IMR-90 (cell line): Measurements from ENCODE around the gene CD99L2. TPM values are rescaled to one million over a fixed set of nuclear protein-coding genes. Genes with fewer than 3 reads are reported as not detected.

Source experiments
- ATAC-seq: fragments of 200-7000 bp; cut with Tn5 transposase; 2 replicates; pipeline ENCODE4 v1.9.1; 2020; ENCODE audit warnings: low read depth, mild to moderate bottlenecking, moderate library complexity
- BruUV-seq: library from RNA; stranded (reverse); fragments of 400-500 nt; replicated peaks from 2 replicates; lab custom pipeline; 2021; lab: Mats Ljungman, UMichigan
- CTCF ChIA-PET: fragments of 300-600 bp; formaldehyde crosslinking; extraction: SDS; loops from one replicate; lab custom pipeline; 2021; ENCODE audit warnings: antibody characterized with exemption; lab: Yijun Ruan, JAX
- POLR2A ChIA-PET: fragments of 300-600 bp; sonication (Branson Sonifier 250); formaldehyde crosslinking; loops from one replicate; lab custom pipeline; 2022; ENCODE audit warnings: antibody characterized with exemption; ENCODE audit not compliant: unreplicated experiment; lab: Charles Lee
- DNase-seq: peaks from one replicate; pipeline ENCODE4 v3.0.0; 2013
- H2AFZ ChIP-seq: replicated peaks from 2 replicates; pipeline ENCODE3; 2013; ENCODE audit warnings: low read length, mild to moderate bottlenecking; ENCODE audit not compliant: poor library complexity
- H2AK5ac ChIP-seq: 2 replicates; pipeline ENCODE4 v1.6.1; 2013; ENCODE audit warnings: low read depth, low read length, inconsistent platforms
- H2AK9ac ChIP-seq: replicated peaks from 2 replicates; pipeline ENCODE3; 2013; ENCODE audit warnings: mild to moderate bottlenecking, low read depth, low read length, moderate library complexity; ENCODE audit not compliant: poor library complexity
- H2BK120ac ChIP-seq: 2 replicates; pipeline ENCODE4 v1.6.1; 2013; ENCODE audit warnings: low read depth, low read length, inconsistent platforms
- H2BK15ac ChIP-seq: 3 replicates; pipeline ENCODE4 v1.6.1; 2013; ENCODE audit warnings: low read depth, low read length, inconsistent platforms
- H2BK20ac ChIP-seq: 2 replicates; pipeline ENCODE4 v1.6.1; 2013; ENCODE audit warnings: low read depth, mild to moderate bottlenecking, inconsistent platforms, low read length, moderate library complexity
- H2BK5ac ChIP-seq: 2 replicates; pipeline ENCODE4 v1.6.1; 2013; ENCODE audit warnings: mild to moderate bottlenecking, low read depth, low read length, inconsistent platforms; ENCODE audit not compliant: poor library complexity, severe bottlenecking
- H3K14ac ChIP-seq: replicated peaks from 2 replicates; pipeline ENCODE4 v1.6.1; 2013; ENCODE audit warnings: low read depth, low read length, inconsistent platforms
- H3K18ac ChIP-seq: 2 replicates; pipeline ENCODE4 v1.6.1; 2013; ENCODE audit warnings: low read depth, low read length, control low read depth
- H3K23ac ChIP-seq: 2 replicates; pipeline ENCODE4 v1.6.1; 2013; ENCODE audit warnings: low read depth, low read length, inconsistent platforms
- H3K27ac ChIP-seq: 2 replicates; pipeline ENCODE4 v1.5.1; 2013; ENCODE audit warnings: mild to moderate bottlenecking, control low read depth, low read length; ENCODE audit not compliant: insufficient read depth
- H3K27me3 ChIP-seq: 2 replicates; pipeline ENCODE4 v1.6.1; 2013; ENCODE audit warnings: low read length; ENCODE audit not compliant: control insufficient read depth, insufficient read depth
- H3K36me3 ChIP-seq: 2 replicates; pipeline ENCODE4 v1.6.1; 2013; ENCODE audit warnings: low read length, mixed read lengths; ENCODE audit not compliant: control insufficient read depth, insufficient read depth
- H3K4ac ChIP-seq: 2 replicates; pipeline ENCODE4 v1.6.1; 2013; ENCODE audit warnings: low read depth, low read length, inconsistent platforms
- H3K4me1 ChIP-seq: 2 replicates; pipeline ENCODE4 v1.6.1; 2013; ENCODE audit warnings: low read length, mixed read lengths; ENCODE audit not compliant: control insufficient read depth, insufficient read depth
- H3K4me2 ChIP-seq: 2 replicates; pipeline ENCODE4 v1.6.1; 2013; ENCODE audit warnings: low read depth, mild to moderate bottlenecking, control low read depth, low read length, moderate library complexity
- H3K4me3 ChIP-seq: 2 replicates; pipeline ENCODE4 v1.5.1; 2013; ENCODE audit warnings: low read depth, mild to moderate bottlenecking, control low read depth, low read length, moderate library complexity; ENCODE audit not compliant: insufficient read depth
- H3K56ac ChIP-seq: 2 replicates; pipeline ENCODE4 v1.6.1; 2013; ENCODE audit warnings: low read length, inconsistent platforms; ENCODE audit not compliant: insufficient read depth; ENCODE audit errors: extremely low read depth
- H3K79me1 ChIP-seq, 2 experiments: 2 replicates each; pipeline ENCODE4 v1.6.1; 2013; ENCODE audit warnings: low read length in 2 of 2, inconsistent platforms in 1 of 2, low read depth in 1 of 2
- H3K9ac ChIP-seq: 2 replicates; pipeline ENCODE4 v1.6.1; 2013; ENCODE audit warnings: low read depth, low read length, control low read depth
- H3K9me1 ChIP-seq: 2 replicates; pipeline ENCODE4 v1.6.1; 2013; ENCODE audit warnings: low read length, inconsistent platforms; ENCODE audit not compliant: insufficient read depth
- H3K9me3 ChIP-seq: 2 replicates; pipeline ENCODE4 v1.6.1; 2013; ENCODE audit warnings: low read length; ENCODE audit not compliant: control insufficient read depth, insufficient read depth
- H4K20me1 ChIP-seq: 2 replicates; pipeline ENCODE4 v1.6.1; 2013; ENCODE audit warnings: low read length, inconsistent platforms; ENCODE audit not compliant: insufficient read depth
- H4K5ac ChIP-seq: 2 replicates; pipeline ENCODE4 v1.6.1; 2013; ENCODE audit warnings: mild to moderate bottlenecking, low read depth, low read length, control low read depth
- H4K8ac ChIP-seq, 2 experiments: 2 replicates each; pipeline ENCODE4 v1.6.1; 2013; ENCODE audit warnings: low read depth in 2 of 2, low read length in 2 of 2, control low read depth in 1 of 2, inconsistent platforms in 1 of 2
- H4K91ac ChIP-seq: 2 replicates; pipeline ENCODE4 v1.6.1; 2013; ENCODE audit warnings: low read depth, low read length, inconsistent platforms; ENCODE audit not compliant: insufficient read depth
- BHLHE40 ChIP-seq: fragments of 150-350 bp; IDR thresholded peaks from 2 replicates; pipeline ENCODE4 v1.6.1; 2016; ENCODE audit warnings: mild to moderate bottlenecking, low read depth, low read length
- CEBPB ChIP-seq: IDR thresholded peaks from 2 replicates; pipeline ENCODE4 v1.6.1; 2012; ENCODE audit warnings: low read depth, low read length, improper control_type of control experiment
- CHD1 ChIP-seq: IDR thresholded peaks from 2 replicates; pipeline ENCODE4 v1.6.1; 2012; ENCODE audit warnings: low read depth, low read length, improper control_type of control experiment
- ELK1 ChIP-seq: fragments of 150-350 bp; IDR thresholded peaks from 2 replicates; pipeline ENCODE4 v1.6.1; 2016; ENCODE audit warnings: low read depth, mild to moderate bottlenecking, low read length, moderate library complexity, borderline replicate concordance
- FOS ChIP-seq: fragments of 150-350 bp; IDR thresholded peaks from 2 replicates; pipeline ENCODE4 v1.6.1; 2016; ENCODE audit warnings: low read depth, low read length
- MAFK ChIP-seq: IDR thresholded peaks from 2 replicates; pipeline ENCODE4 v1.6.1; 2012; ENCODE audit warnings: low read depth, low read length, improper control_type of control experiment
- MAZ ChIP-seq: IDR thresholded peaks from 2 replicates; pipeline ENCODE4 v1.6.1; 2012; ENCODE audit warnings: low read depth, mild to moderate bottlenecking, low read length, improper control_type of control experiment, moderate library complexity, borderline replicate concordance
- MXI1 ChIP-seq: IDR thresholded peaks from 2 replicates; pipeline ENCODE4 v1.6.1; 2012; ENCODE audit warnings: low read depth, mild to moderate bottlenecking, low read length, moderate library complexity, borderline replicate concordance
- NFE2L2 ChIP-seq: fragments of 150-350 bp; IDR thresholded peaks from 2 replicates; pipeline ENCODE4 v1.6.1; 2016; ENCODE audit warnings: low read depth, mild to moderate bottlenecking, low read length
- POLR2A ChIP-seq: IDR thresholded peaks from 2 replicates; pipeline ENCODE4 v1.6.1; 2012; ENCODE audit warnings: mild to moderate bottlenecking, low read depth, low read length
- RAD21 ChIP-seq: IDR thresholded peaks from 2 replicates; pipeline ENCODE4 v1.6.1; 2012; ENCODE audit warnings: low read length, improper control_type of control experiment
- SMC3 ChIP-seq: fragments of 150-350 bp; IDR thresholded peaks from 2 replicates; pipeline ENCODE4 v1.6.1; 2016; ENCODE audit warnings: low read depth, mild to moderate bottlenecking, antibody characterized with exemption, low read length, moderate library complexity
- USF2 ChIP-seq: fragments of 150-350 bp; IDR thresholded peaks from 2 replicates; pipeline ENCODE4 v1.6.1; 2017; ENCODE audit warnings: mild to moderate bottlenecking, antibody characterized with exemption, low read length, low read depth
- WGBS, 2 experiments: methylation state at CpG; one replicate each; pipeline versions ENCODE4 v1.1.5 to v1.1.7; 2013; ENCODE audit warnings: missing lambda C conversion rate in 2 of 2; ENCODE audit not compliant: insufficient read length in 1 of 2; ENCODE audit errors: extremely low coverage in 2 of 2; 5-methylcytosine and 5-hydroxymethylcytosine counted together
- dilution Hi-C: fragments of 300-500 bp; cut with HindIII; formaldehyde crosslinking; loops from one replicate; pipeline ENCODE4 v1.14.3; 2018; ENCODE audit warnings: low sequenced_read_pairs; ENCODE audit not compliant: unreplicated experiment
- in situ Hi-C: fragments of 300-500 bp; cut with MboI; formaldehyde crosslinking; loops from 3 replicates; pipeline ENCODE4 v1.14.3; 2019; ENCODE audit warnings: low sequenced_read_pairs, inconsistent platforms, mixed read lengths
- intact Hi-C: fragments of 100-400 bp; cut with micrococcal nuclease; formaldehyde crosslinking; loops from 2 replicates; pipeline ENCODE4 v1.10.0; 2022
- polyA plus RNA-seq, 3 experiments: library from polyadenylated mRNA; depleted of rRNA; stranded (reverse); fragments of >200 nt; gene quantifications; 2 replicates each; pipeline ENCODE4 v1.2.3, GENCODE V29; 2012; ENCODE audit warnings: low replicate concordance in 1 of 3
- total RNA-seq: library from RNA; depleted of rRNA; stranded (reverse); fragments of >200 nt; gene quantifications from 2 replicates; pipeline ENCODE4 v1.2.3, GENCODE V29; 2012

Gene CD99L2
- total and polyA plus RNA-seq, 2 of the 4 experiments (the other 2 are of a cell fraction) = 17.4 to 41.4 TPM

- peaks cover 0 to under 1% of the 10 kb centered on the region in 2 experiments; a peak in 1 of 4 replicates for H3K79me1 ChIP-seq
- in situ Hi-C loops (no loop called here), dilution Hi-C loops (no loop called here), intact Hi-C loops (no loop called here)
- no peaks in the 10 kb centered on the region for H3K9me3 ChIP-seq
- 0% methylated on average over 1 of the region's 6 CpGs; no CpG with 5 or more reads in 1 of the 2 experiments for WGBS, 2 experiments
- H2BK5ac ChIP-seq = no peak overlapping the region
- no peaks in the 10 kb centered on the region for H3K9me1 ChIP-seq
- H3K14ac ChIP-seq = no peak overlapping the region
- no peaks in the 10 kb centered on the region for H3K4me1 ChIP-seq
- no peak overlapping the region for H2AK5ac ChIP-seq
- H4K20me1 ChIP-seq = no peaks in the 10 kb centered on the region
- H3K27ac ChIP-seq = no peak overlapping the region
- H4K8ac ChIP-seq = no peak overlapping the region
- ChIA-PET CTCF (no interaction called here), POLR2A (no interaction called here)
- no peak overlapping the region for H2BK15ac ChIP-seq
- no peak overlapping the region for H3K23ac ChIP-seq
- no peaks in the 10 kb centered on the region for H3K36me3 ChIP-seq
- peaks cover 2% of the 10 kb centered on the region; the same call in 1 of the 2 replicates for H3K27me3 ChIP-seq
- H3K18ac ChIP-seq = no peak overlapping the region
- H4K5ac ChIP-seq = no peak overlapping the region
- H2BK20ac ChIP-seq = no peak overlapping the region
- no peak overlapping the region for H4K91ac ChIP-seq
- TF ChIP-seq CEBPB (no peak), BHLHE40 (no peak), SMC3 (no peak), USF2 (no peak), MXI1 (no peak), NFE2L2 (no peak), MAZ (no peak), FOS (no peak), CHD1 (no peak), POLR2A (no peak), RAD21 (no peak), MAFK (no peak), ELK1 (no peak)
- no TSS peak for BruUV-seq
- H2AK9ac ChIP-seq = no peak overlapping the region
- H3K4ac ChIP-seq = no peak overlapping the region
- no peak overlapping the region for H2BK120ac ChIP-seq
- no peak overlapping the region for H2AFZ ChIP-seq
- no peak overlapping the region for H3K4me3 ChIP-seq
- no peak for DNase-seq
- no peak overlapping the region for H3K4me2 ChIP-seq
- H3K9ac ChIP-seq = no peak overlapping the region
- ATAC-seq = no peak
- H3K56ac ChIP-seq = no peak overlapping the region
Measured at GRCh38 chrX:150903110-150903508, 4.6 kb upstream of the CD99L2 start.
